PC-9 (cell line): ENCODE results near the gene STAU1.

Experiments used
- EZH2 ChIP-seq: fragments of 200-600 bp; sonication (generic); IDR thresholded peaks from 2 replicates; pipeline ENCODE4 v1.8.0; 2017; ENCODE audit warnings: antibody characterized with exemption, low read depth
- TF ChIP-seq, protein P1 (sequence below): fragments of 200-600 bp; sonication (generic); conservative IDR thresholded peaks from 2 replicates; pipeline ENCODE4 v1.6.1; 2017; ENCODE audit warnings: mixed run types, antibody characterized with exemption, mild to moderate bottlenecking, moderate library complexity

DNA sequence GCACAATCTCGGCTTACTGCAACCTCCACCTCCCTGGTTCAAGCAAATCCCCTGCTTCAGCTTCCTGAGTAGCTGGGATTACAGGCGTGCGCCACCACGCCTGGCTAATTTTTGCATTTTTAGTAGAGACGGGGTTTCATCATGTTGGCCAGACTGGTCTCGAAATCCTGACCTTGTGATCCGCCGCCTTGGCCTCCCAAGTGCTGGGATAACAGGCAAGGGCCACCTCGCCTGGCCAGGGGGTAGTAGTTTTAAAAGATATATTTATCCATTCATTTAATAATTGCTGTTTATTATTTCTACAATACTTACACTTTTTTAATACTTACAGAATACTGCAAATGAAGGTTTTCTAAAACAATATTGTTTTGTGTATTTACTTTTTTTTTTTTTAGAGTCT lies 15.6 kb upstream of the STAU1 start:
- TF ChIP-seq, protein P1, sequence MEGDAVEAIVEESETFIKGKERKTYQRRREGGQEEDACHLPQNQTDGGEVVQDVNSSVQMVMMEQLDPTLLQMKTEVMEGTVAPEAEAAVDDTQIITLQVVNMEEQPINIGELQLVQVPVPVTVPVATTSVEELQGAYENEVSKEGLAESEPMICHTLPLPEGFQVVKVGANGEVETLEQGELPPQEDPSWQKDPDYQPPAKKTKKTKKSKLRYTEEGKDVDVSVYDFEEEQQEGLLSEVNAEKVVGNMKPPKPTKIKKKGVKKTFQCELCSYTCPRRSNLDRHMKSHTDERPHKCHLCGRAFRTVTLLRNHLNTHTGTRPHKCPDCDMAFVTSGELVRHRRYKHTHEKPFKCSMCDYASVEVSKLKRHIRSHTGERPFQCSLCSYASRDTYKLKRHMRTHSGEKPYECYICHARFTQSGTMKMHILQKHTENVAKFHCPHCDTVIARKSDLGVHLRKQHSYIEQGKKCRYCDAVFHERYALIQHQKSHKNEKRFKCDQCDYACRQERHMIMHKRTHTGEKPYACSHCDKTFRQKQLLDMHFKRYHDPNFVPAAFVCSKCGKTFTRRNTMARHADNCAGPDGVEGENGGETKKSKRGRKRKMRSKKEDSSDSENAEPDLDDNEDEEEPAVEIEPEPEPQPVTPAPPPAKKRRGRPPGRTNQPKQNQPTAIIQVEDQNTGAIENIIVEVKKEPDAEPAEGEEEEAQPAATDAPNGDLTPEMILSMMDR: no peak
- no peak for TF ChIP-seq EZH2
